Adipose tissue (tissue), 3 donors: ENCODE results near the gene TMEM198. TPM values are rescaled to one million over a fixed set of nuclear protein-coding genes. Genes with fewer than 3 reads are reported as not detected.

Source experiments
- H3K27ac ChIP-seq: one replicate; pipeline ENCODE4 v1.5.1; 2013; ENCODE audit warnings: low read depth, low read length
- WGBS, 3 donors: extraction: QIAGEN DNeasy Blood & Tissue Kit; methylation state at CpG; one replicate each; pipeline ENCODE4 v1.1.7; 2013; 5-methylcytosine and 5-hydroxymethylcytosine counted together
- polyA plus RNA-seq, 3 donors: library from polyadenylated mRNA; stranded (reverse); fragments of 200-250 nt; gene quantifications; one replicate each; pipeline ENCODE4 v1.2.3, GENCODE V29; 2013
- donor health status: healthy with polysubstance abuse.
- donor health status: Bipolar disorder and iron deficiency.
- donor health status: healthy.

Gene TMEM198
- polyA plus RNA-seq, 3 donors, result 2.3 to 9.5 (median 3.7) TPM

GRCh38 chr2:219595256-219595655, 51.4 kb downstream of the TMEM198 start:
- 15 to 56% (median 21%) methylated on average over 2 to 3 of the region's 3 CpGs for WGBS, 3 donors
- no peak overlapping the region for H3K27ac ChIP-seq

GRCh38 chr2:219596954-219597551, 53.2 kb downstream of the TMEM198 start:
- 5 to 14% (median 14%) methylated on average over 19 of the region's 19 CpGs for WGBS, 3 donors
- H3K27ac ChIP-seq, result no peak overlapping the region

GRCh38 chr2:219597552-219598307, 53.9 kb downstream of the TMEM198 start, which contains the start of gene STK11IP:
Gene STK11IP (plus strand): TSS chr2:219597857. CDS start chr2:219598120, 263 bp downstream.
- H3K27ac ChIP-seq, result no peak within 1 kb of the TSS
- 0% methylated on average over 56 to 57 of the region's 57 CpGs for WGBS, 3 donors

- H3K27ac ChIP-seq, result no peak overlapping the region
- WGBS, 3 donors, result 20 to 36% (median 30%) methylated on average over 9 of the region's 9 CpGs
Observed at GRCh38 chr2:219598308-219599078, 54.7 kb downstream of the TMEM198 start.

Other genes with a start within 250 kb of the TMEM198 start
- 10 to 100 TPM in 1 of 3 donors, under 1 TPM in 1, not detected in 1; 0.45 to 15.5 TPM for gene PTPRN, start 234.6 kb upstream of the TMEM198 start, polyA plus RNA-seq
- gene RESP18, start 211.3 kb upstream of the TMEM198 start, polyA plus RNA-seq, result not detected
- gene DNPEP, start 156.1 kb upstream of the TMEM198 start, polyA plus RNA-seq, result 100 to 1,000 TPM in 1 of 3 donors, 10 to 100 TPM in 2; 43.8 to 100 (median 95.8) TPM
- gene DES, start 125.7 kb upstream of the TMEM198 start, polyA plus RNA-seq, result 10 to 100 TPM; 18.9 to 35.8 (median 25.4) TPM
- 10 to 100 TPM in 1 of 3 donors, 1 to 10 TPM in 2; 3.4 to 22.5 (median 6.8) TPM for gene SPEG, start 109.2 kb upstream of the TMEM198 start, polyA plus RNA-seq
- 10 to 100 TPM; 27.5 to 39.9 (median 35.8) TPM for gene GMPPA, start 45.1 kb upstream of the TMEM198 start, polyA plus RNA-seq
- under 1 TPM in 2 of 3 donors, not detected in 1; 0.02 to 0.11 TPM for gene ASIC4, start 29.5 kb upstream of the TMEM198 start, polyA plus RNA-seq
- 100 to 1,000 TPM in 1 of 3 donors, 10 to 100 TPM in 2; 15.7 to 113 (median 21.8) TPM for gene CHPF, start 219 bp upstream of the TMEM198 start, polyA plus RNA-seq
- 10 to 100 TPM; 64.3 to 87.8 (median 66.4) TPM for gene OBSL1, start 27.5 kb downstream of the TMEM198 start, polyA plus RNA-seq
- 1 to 10 TPM in 1 of 3 donors, under 1 TPM in 2; 0.33 to 6.5 (median 0.56) TPM for gene INHA, start 28.3 kb downstream of the TMEM198 start, polyA plus RNA-seq
- gene STK11IP, start 53.8 kb downstream of the TMEM198 start, polyA plus RNA-seq, result 10 to 100 TPM; 13.0 to 16.8 (median 15.7) TPM
- 10 to 100 TPM in 1 of 3 donors, 1 to 10 TPM in 2; 2.7 to 10.7 (median 3.5) TPM for gene SLC4A3, start 83.6 kb downstream of the TMEM198 start, polyA plus RNA-seq